Measurements from ENCODE around the gene MRPS11. TPM values are rescaled to one million over a fixed set of nuclear protein-coding genes. Genes with fewer than 3 reads are reported as not detected.
A peak's percentile ranks its signal among the peaks of the same experiment; 100 is the strongest.

The MRPS11 gene
- total RNA-seq, 1 experiment from 2014 or later, result 63.9 TPM

DNA sequence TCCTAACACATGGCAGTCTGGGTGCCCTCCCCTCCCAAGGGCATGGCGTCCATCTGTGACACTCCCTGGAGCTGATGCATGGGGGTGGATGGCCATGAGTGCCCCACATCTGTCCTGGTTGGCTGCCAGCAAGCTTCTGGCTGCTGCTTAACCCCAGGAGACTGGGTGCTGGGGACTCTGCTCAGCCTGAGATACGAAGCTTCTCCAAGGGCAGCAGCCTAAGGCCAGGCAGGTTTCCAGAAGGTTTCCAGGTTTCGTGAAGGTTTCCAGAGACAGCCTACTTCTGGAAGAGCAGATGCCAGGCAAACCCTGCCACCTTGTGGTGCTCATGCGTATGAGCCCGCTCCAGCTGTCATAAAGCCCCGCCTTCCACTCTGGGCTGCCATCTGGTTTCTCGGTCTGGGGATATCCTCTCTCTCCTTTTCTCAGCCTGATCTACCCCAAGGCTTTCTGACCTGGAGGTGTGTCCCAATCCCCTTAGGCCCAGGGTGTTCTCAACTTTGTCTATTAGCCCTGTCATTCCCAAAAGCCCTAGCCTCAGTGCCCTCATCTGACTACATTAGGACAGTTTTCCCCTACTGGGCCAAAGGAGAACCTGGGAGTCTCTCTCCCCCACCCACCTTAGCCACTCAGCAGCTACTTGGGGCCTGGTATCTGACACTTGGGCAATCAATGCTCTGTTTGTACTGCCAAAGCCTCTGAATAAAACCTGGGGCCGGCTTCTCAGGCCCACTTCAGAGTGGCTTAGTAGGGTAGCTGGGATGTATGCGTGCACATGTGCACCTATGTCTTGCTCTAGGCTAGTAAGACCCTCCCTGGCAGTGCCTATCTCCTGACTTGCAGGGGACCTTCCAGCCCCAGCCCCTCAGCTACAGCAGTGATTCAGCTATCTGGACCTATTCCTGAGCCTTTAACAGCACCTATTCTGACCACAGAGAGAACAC lies 12.4 kb upstream of the MRPS11 start:
- H3K36me3 Mint-ChIP-seq (ENCODE audit: insufficient read depth, unreplicated experiment), result peaks cover 16% of the 10 kb centered on the region
- CTCF ChIA-PET, result interaction anchor here (0.5 to 4.3 kb wide), 19 partner anchors 9 to 1831 kb away, joined by 3 to 40 read pairs (median 3); partner anchors contain the start of genes MRPL46 and MRPS11
- intact Hi-C loops (cut with micrococcal nuclease), result loop anchor here (5.0 to 10.0 kb wide), 3 partner anchors 1413 to 1830 kb away; no protein-coding TSS in a partner anchor
- no peak overlapping the region for H3K27ac Mint-ChIP-seq (ENCODE audit: low read depth, unreplicated experiment)
- POLR2A ChIA-PET, result interaction anchor here (0.7 to 0.9 kb wide), 2 partner anchors 9 to 11 kb away, joined by 3 to 4 read pairs; no protein-coding TSS in a partner anchor
- H3K27me3 Mint-ChIP-seq (ENCODE audit: insufficient read depth, unreplicated experiment), result no peaks in the 10 kb centered on the region
- no peaks in the 10 kb centered on the region for H3K9me3 Mint-ChIP-seq (ENCODE audit: unreplicated experiment)
- H3K4me1 Mint-ChIP-seq (ENCODE audit: insufficient read depth, unreplicated experiment), result peaks cover 1% of the 10 kb centered on the region
- no peak overlapping the region for H3K4me3 Mint-ChIP-seq (ENCODE audit: unreplicated experiment)
- TF ChIP-seq, protein P1, sequence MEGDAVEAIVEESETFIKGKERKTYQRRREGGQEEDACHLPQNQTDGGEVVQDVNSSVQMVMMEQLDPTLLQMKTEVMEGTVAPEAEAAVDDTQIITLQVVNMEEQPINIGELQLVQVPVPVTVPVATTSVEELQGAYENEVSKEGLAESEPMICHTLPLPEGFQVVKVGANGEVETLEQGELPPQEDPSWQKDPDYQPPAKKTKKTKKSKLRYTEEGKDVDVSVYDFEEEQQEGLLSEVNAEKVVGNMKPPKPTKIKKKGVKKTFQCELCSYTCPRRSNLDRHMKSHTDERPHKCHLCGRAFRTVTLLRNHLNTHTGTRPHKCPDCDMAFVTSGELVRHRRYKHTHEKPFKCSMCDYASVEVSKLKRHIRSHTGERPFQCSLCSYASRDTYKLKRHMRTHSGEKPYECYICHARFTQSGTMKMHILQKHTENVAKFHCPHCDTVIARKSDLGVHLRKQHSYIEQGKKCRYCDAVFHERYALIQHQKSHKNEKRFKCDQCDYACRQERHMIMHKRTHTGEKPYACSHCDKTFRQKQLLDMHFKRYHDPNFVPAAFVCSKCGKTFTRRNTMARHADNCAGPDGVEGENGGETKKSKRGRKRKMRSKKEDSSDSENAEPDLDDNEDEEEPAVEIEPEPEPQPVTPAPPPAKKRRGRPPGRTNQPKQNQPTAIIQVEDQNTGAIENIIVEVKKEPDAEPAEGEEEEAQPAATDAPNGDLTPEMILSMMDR (IDR thresholded peaks at IDR 0.05; ENCODE audit: unreplicated experiment), result peak; percentile 58
- DNase-seq (ENCODE audit: unreplicated experiment), result peak; percentile 73
- no TSS peak for BruUV-seq (replicated peaks)

DNA sequence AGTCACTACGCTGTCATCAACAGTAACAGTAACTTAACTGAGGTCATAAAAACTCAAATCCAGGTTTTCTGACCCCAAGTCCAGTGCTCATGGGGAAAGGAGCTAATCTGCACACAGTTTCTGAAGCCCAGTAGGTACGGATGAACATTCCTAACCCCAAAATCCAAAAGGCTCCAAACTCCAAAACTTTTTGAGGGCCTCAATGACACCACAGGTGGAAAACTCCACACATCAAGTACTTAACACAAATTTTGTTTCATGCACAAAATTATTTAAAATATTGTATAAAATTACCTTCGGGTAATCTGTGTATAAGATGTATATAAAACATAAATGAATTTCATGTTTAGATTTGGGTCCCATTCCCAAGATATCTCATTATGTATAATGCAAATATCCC lies 10.8 kb upstream of the MRPS11 start:
- H3K27ac Mint-ChIP-seq (ENCODE audit: low read depth, unreplicated experiment), result no peak overlapping the region
- TF ChIP-seq, protein P1 (IDR thresholded peaks at IDR 0.05; ENCODE audit: unreplicated experiment), result no peak
- no TSS peak for BruUV-seq (replicated peaks)
- no peaks in the 10 kb centered on the region for H3K4me1 Mint-ChIP-seq (ENCODE audit: insufficient read depth, unreplicated experiment)
- DNase-seq (ENCODE audit: unreplicated experiment), result no peak
- POLR2A ChIA-PET, result no interaction called here
- H3K4me3 Mint-ChIP-seq (ENCODE audit: unreplicated experiment), result no peak overlapping the region
- CTCF ChIA-PET, result interaction anchor here (0.6 to 4.3 kb wide), 5 partner anchors 9 to 211 kb away, joined by 3 to 40 read pairs (median 5); partner anchors contain the start of genes MRPL46 and MRPS11
- no peaks in the 10 kb centered on the region for H3K27me3 Mint-ChIP-seq (ENCODE audit: insufficient read depth, unreplicated experiment)
- no peaks in the 10 kb centered on the region for H3K9me3 Mint-ChIP-seq (ENCODE audit: unreplicated experiment)
- intact Hi-C loops (cut with micrococcal nuclease), result loop anchor here (10.0 kb wide), 1 partner anchor 1832 kb away; no protein-coding TSS in a partner anchor
- peaks cover 31% of the 10 kb centered on the region for H3K36me3 Mint-ChIP-seq (ENCODE audit: insufficient read depth, unreplicated experiment)

DNA sequence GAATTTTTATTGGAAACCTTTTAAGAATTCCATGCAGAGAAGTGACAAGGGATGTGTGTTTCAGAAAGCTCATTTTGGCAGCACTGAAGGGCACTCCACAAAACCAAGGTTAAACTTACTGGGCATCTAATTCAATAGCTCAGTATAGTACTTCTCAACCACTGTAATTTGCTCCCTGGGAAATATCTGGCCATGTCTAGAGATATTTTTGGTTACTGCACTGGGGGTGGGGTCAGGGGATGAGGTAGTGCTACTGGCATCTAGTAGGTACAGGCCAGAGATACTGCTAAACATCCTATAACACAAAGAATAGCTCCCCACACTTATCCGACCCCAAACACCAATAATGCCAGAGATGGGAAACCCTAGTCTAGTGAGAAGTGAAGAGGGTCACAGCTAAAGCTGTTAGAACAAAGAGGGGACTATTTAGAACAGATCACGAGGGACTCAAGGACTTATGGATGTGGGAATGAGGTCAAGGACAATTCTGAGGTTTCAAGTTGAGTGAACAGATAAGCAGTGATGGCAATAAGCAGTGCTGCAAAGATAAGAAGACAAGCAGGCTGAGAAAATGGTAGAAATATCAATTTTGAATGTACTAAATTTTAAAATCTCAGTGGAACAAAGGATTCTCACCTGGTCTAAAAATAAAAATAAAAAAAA lies 3.5 kb upstream of the MRPS11 start:
- no peak overlapping the region for H3K27ac Mint-ChIP-seq (ENCODE audit: low read depth, unreplicated experiment)
- POLR2A ChIA-PET, result interaction anchor here (1.1 to 1.4 kb wide), 2 partner anchors 9 to 175 kb away, joined by 4 to 5 read pairs; partner anchors contain the start of gene ISG20

More for the DNA sequence above, 3.5 kb upstream of the MRPS11 start:
- no peaks in the 10 kb centered on the region for H3K9me3 Mint-ChIP-seq (ENCODE audit: unreplicated experiment)
- no peaks in the 10 kb centered on the region for H3K27me3 Mint-ChIP-seq (ENCODE audit: insufficient read depth, unreplicated experiment)
- BruUV-seq (replicated peaks), result no TSS peak
- H3K4me3 Mint-ChIP-seq (ENCODE audit: unreplicated experiment), result no peak overlapping the region
- intact Hi-C loops (cut with micrococcal nuclease), result no loop called here
- H3K36me3 Mint-ChIP-seq (ENCODE audit: insufficient read depth, unreplicated experiment), result peaks cover 60% of the 10 kb centered on the region
- peaks cover 16% of the 10 kb centered on the region for H3K4me1 Mint-ChIP-seq (ENCODE audit: insufficient read depth, unreplicated experiment)
- TF ChIP-seq, protein P1 (IDR thresholded peaks at IDR 0.05; ENCODE audit: unreplicated experiment), result no peak
- no peak for DNase-seq (ENCODE audit: unreplicated experiment)
- CTCF ChIA-PET, result interaction anchor here (0.5 to 7.4 kb wide), 3 partner anchors 9 to 552 kb away, joined by 3 to 40 read pairs (median 3); no protein-coding TSS in a partner anchor
